CD4-positive, alpha-beta T cell treated with Interleukin-4 for 4 hours (primary cell): ENCODE measurements around the gene TUBB4B.
"Not testable (repeated sequence)": the region's sequence is repeated elsewhere in the genome, so short reads cannot be mapped to it uniquely, and the experiment has no call there.

ENCODE experiments used
- DNase-seq: peaks from one replicate; pipeline ENCODE4 v3.0.0-alpha.2; 2020

The TUBB4B gene

DNA sequence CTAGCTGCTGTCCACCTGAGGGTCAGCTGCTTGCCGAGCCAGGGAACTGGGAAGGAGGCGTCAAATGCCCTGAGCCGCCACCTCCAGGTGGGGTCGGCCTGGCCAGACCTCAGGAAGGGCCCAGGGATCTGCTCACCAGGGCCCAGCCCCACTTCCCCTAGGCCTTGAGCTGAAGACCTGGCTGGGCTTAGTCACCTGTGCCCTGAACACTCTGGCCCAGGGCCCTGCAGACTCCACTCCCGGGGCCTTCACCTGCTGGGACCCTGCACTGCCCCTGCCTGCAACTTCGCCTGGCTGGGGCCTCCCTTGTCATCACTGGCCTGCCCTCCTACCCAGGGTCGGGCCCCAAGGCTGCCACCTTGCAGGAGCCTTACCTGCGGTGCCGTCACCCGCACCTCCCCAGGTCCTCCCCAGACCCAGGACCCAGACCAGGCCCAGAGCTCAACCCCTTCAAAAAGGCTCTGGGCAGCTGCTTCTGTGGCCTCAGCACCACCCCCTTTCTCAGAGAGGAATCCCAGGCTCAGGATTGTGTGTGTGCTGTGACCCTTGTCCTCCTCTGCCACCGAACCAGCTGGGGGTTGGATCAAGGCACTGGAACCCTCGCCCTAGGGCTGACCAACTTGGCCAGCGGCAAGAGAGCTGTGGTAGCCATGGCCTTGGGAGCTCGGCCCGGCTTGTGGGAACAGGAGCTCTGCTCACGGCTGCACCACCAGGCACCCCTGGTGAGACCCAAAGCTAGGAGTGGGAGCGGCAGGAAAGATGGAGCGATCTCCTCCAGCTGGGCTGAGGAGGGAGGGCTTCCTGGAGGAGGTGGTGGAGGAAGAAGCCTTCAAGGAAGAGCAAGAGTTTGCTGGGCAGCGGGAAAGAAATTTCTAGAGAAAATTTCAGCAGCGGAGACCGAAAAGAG is 12.9 kb downstream of the TUBB4B start:
- no peak for DNase-seq

DNA sequence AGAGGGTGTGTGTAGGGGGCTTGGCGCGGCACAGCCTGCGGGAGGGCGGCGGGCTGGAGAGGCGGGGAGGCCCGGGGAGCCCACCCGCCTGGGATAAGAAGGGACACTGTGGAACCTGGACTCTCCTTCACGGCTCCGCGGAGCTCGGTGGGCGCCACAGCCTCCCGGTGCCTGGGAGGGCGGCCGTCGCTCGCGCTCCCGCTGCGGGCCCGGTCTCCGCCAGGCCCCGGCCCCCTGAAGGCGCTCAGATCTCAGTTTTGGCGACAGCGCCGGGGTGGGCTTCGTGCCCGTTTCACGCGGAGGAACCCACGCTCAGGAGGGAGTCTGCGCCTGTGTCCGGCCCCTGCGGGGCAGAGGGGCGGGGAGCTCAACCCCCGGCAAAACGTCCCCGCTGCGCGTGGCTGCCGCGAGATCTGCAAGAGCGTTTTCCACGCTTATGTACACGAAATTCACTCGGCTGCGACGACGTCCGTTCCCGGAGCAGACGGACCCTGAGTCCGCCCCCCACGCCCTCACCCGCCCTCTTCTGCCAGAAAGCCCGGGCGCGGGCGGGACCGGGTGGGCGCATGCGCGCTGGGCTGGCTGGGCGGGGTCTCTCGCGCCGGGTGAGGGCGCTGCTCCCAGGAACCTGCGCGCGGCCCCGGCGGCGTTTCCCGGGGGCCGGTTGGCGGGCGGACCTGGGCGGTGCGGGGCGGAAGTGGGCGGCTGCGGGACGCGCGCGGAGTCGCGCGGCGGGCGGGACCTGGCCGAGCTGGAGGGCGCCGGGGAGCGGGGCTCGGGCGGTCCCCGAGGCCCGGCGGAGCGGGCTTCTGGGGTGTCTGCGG is 13.7 kb downstream of the TUBB4B start, which contains the start of gene NELFB:
NELFB (plus strand) TSS at position 704 of the 824 bp plus-strand sequence.
- peak; percentile 91 for DNase-seq

DNA sequence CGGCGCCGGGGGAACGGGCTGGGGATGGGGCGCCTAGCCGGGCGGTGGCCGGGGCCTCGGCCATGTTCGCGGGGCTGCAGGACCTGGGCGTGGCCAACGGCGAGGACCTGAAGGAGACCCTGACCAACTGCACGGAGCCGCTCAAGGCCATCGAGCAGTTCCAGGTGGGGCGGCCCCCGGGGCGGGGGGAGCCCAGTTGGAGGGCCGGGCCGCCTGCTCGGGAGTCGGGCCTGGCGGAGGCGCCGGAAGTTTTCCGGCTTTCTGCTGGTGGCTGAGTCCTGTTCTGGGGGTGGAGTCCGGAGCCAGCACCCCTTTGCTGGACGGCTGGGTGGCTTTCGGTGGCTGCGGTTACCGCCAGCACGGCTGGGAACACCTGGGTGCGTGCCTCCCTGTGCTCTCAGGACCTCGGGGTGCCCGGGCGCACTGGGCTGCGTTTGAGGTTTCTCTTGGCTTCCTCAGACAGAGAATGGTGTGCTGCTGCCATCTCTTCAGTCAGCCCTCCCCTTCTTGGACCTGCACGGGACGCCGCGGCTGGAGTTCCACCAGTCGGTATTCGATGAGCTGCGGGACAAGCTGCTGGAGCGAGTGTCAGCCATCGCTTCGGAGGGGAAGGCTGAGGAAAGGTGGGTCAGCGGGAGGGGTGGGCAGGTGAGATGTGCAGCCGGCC is 14.5 kb downstream of the TUBB4B start:
- DNase-seq: peak; percentile 9

DNA sequence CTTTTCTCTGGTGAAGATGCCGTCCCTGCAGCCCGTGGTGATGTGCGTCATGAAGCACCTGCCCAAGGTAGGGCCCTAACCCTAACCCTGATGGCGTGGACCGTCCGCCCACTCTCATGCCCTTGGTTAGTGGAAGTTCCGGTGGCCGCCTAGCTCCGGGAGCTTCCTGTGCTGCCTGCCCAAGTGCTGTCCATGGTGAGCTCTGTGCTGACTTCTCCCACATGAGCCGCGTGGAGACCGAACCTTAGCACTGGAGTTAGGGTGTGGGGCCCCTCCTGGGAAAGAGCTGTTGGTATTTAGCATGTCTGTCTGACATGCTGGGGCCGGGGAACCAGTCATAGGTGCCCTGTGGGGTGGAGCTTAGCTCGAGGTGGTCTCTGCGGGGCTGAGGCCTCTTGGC is 15.3 kb downstream of the TUBB4B start:
- no peak for DNase-seq

DNA sequence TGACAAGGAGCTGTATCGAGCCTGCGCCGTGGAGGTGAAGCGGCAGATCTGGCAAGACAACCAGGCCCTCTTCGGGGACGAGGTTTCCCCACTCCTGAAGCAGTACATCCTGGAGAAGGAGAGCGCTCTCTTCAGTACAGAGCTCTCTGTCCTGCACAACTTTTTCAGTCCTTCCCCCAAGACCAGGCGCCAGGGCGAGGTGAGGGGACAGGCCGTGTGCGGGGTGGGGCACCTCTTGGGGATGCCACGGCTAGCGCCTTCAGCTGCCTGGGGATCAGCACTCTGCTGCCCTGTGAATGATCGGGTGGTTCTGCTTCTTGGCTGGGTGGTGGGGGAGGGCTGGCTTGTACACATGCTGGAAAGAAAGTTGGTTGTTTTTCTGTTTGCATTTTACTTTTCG is 15.8 kb downstream of the TUBB4B start:
- no peak for DNase-seq

DNA sequence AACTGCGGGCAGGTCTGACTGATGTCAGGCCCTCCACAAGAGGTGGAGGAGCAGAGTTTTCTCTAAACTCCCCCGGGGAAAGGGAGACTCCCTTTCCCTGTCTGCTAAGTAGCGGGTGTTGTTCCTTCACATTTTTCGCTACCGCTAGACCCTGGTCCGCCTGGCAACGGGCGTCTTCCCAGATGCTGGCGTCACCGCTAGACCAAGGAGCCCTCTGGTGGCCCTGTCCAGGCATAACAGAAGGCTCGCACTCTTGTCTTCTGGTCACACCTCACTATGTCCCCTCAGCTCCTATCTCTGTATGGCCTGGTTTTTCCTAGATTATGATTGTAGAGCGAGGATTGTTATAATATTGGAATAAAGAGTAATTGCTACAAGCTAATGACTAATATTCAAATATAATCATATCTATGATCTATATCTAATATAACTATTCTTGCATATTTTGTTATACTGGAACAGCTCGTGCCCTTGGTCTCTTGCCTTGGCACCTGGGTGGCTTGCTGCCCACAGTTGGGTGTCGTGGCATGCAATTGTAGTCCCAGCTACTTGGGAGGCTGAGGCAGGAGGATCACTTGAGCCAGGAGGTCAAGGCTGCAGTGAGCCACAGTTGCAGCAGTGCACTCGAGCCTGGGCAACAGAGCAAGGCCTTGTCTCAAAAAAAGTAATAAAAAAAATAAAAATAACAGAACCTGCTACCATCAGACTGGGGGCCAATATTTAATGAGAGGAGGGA is 21.3 kb downstream of the TUBB4B start:
- DNase-seq: not testable (repeated sequence)

DNA sequence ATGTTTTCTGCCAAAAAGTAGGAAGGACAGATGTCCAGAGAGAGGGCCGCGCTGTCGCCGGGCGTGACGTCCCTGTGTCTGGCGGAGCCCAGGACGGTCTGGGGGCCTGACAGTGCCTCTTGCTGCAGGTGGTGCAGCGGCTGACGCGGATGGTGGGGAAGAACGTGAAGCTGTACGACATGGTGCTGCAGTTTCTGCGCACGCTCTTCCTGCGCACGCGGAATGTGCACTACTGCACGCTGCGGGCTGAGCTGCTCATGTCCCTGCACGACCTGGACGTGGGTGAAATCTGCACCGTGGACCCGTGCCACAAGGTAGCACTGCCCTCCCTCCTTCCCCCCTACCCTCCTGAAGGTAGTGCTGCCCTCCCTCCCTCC is 21.8 kb downstream of the TUBB4B start:
- DNase-seq: no peak

DNA sequence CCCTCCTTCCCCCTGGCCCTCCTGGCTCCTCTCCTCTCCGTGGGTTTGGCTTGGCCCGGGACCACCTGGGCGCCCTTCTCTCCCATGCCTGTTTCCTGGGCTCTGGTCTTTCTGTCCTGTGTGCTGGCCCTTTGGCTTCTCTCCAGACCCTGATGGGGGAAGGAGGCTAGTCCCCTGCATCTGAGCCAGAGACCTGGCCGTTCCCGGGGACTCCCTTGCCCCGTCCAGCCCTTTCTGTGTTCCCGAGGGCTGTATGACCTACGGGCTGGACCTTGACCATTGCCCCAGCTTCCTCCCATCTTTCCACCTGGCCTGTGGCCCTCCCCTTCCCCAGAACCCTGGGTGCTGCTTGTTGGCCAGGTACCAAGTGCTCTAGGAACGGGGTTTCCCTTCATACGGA is 22.4 kb downstream of the TUBB4B start:
- no peak for DNase-seq

DNA sequence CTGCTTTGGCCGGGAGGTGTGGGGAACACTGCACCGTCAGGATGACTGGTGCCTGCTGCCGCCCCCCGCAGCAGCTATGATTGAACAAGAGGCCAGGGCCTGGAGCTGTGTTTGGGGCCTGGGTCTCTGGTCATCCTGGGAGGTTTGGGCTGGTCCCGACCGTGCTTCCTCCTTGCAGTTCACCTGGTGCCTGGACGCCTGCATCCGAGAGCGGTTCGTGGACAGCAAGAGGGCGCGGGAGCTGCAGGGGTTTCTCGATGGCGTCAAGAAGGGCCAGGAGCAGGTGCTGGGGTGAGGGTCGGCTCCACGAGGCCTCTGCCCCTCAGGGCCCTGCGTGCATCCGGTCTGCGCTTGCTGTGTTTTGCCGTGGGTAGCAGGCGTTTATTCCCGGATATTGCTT is 23.0 kb downstream of the TUBB4B start:
- DNase-seq: no peak

DNA sequence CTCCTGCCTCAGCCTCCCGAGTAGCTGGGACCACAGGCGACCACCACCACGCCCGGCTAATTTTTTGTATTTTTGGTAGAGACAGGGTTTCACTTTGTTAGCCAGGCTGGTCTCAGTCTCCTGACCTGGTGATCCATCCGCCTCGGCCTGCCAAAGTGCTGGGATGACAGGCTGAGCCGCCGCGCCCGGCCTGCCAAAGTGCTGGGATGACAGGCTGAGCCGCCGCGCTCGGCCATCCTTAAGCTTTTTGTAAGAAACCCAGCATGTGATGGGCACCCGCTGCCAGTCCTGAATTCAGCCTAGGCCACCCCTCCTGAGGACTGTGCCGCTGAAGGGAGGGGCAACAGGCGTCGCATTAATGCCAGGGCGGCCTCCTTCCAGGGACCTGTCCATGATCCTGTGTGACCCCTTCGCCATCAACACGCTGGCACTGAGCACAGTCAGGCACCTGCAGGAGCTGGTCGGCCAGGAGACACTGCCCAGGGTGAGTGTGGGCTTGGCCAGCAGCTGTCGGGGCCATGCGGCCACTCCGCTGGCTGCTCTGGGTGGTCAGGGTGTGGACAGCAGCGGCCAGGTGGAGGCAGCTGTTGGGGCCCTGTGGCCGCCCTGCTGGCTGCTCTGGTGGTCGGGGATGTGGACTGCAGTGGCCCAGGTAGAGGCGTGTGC is 24.5 kb downstream of the TUBB4B start:
- DNase-seq: no peak

DNA sequence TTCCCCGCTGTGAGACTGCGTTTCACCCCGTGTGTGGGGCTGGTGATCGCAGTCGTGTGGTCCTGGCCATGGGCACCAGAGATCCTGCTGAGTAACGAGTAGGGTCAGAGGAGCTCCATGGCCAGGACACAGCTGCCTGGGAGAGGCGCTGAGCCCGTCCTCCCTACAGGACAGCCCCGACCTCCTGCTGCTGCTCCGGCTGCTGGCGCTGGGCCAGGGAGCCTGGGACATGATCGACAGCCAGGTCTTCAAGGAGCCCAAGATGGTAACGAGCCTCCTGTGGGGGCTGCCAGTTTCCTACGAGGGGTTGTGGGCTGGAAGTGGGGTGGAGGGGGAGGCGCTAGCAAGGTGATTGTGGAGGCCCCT is 25.1 kb downstream of the TUBB4B start:
- no peak for DNase-seq

DNA sequence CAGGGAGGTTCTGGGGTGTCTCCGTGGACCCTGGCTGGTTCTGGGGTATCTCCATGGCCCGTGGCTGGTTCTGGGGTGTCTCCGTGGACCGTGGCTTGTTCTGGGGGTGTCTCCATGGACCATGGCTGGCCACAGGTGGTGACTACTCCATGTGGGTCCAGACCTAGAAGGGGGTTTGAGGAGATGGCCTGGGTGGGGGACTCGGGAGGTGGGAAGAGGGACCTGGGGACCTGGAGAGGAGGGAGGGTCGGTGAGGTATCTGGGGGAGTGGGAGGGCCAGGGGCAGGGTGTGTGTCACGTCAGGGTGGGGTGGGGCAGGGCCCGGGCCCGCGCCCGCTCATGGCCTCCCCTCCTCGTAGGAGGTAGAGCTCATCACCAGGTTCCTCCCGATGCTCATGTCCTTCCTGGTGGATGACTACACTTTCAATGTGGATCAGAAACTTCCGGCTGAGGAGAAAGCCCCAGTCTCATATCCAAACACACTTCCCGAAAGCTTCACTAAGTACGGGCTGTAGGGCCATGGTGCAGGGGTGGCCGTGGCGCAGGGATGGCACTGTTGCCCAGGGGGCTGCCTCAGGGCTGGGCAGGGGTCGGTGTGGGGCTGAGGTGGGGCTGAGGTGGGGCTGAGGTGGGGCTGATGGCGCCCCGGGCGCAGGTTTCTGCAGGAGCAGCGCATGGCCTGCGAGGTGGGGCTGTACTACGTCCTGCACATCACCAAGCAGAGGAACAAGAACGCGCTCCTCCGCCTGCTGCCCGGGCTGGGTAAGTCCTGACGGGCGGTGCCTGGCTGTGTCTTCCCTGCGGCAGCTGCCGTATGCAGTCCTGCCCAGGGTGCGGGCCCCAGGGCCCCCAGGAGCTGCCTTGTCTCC is 25.7 kb downstream of the TUBB4B start:
- DNase-seq: no peak

DNA sequence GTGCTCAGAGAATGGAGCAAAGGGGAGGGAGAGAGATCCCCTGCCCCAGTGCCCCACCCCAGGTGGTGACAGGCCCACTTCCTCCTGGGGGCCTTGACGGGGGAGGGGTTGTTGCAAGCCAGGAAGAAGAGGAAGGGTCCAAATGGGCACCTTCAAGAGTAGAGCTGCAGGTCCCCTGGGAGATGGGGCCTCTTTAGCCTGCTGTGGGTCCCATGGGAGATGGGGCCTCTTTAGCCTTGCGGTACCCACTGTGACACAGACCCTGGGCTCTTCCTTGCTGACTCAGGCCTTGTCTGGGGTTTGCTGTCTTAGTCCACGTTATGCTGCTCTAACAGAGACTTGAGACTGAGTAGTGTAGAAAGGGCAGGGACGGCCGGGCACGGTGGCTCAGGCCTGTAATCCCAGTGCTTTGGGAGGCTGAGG is 26.9 kb downstream of the TUBB4B start:
- DNase-seq: no peak

DNA sequence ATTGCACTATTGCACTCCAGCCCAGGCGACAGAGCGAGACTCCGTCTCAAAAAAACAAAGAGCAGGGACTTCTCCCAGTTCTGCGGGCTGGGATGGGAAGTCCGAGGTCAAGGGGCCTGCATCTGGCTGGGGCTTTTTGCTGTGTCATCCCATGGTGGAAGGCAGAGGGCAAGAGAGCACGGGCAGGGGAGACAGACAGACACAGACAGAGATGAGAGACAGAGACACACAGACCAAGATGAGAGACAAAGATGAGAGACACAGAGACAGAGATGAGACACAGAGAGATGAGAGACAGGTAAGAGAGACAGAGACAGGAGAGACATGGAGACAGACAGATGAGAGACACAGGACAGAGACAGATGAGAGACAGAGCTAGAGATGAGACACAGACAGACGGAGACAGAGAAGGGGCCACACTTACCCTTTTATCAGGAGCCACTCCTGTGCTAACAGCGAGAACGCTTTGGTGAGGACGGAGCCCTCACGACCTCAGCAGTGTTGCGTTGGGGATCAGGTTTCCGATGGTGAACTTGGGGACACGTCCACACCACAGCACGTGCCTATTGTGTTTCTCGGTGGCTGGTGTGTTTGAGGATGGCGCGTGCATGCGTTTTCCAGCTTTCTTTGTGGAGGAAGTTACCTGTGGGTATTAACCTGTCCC is 27.6 kb downstream of the TUBB4B start:
- no peak for DNase-seq

DNA sequence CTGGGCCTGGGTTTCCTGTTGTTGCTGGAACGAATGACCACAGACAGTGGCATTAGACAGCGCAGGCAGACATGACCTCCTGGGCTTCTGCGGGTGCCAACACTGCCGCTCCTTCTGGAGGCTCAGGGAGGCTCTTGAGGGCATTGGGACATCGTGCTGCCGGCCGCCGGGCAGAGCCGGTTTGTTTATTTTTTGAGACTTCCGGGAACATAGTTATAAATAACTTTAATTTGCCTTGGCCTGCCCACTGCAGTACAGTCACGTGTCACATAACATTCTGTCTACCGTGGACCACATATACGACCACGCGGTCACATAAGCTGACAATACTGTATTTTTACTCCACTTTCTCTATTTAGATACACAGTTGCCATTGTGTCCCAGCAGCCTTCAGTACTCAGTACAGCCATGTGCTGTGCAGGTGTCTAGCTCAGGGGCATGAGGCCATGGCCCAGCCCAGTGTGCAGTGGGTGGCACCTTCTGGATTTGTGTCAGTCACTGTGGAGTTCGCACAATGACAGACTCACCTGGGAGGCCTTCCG is 28.2 kb downstream of the TUBB4B start:
- no peak for DNase-seq

DNA sequence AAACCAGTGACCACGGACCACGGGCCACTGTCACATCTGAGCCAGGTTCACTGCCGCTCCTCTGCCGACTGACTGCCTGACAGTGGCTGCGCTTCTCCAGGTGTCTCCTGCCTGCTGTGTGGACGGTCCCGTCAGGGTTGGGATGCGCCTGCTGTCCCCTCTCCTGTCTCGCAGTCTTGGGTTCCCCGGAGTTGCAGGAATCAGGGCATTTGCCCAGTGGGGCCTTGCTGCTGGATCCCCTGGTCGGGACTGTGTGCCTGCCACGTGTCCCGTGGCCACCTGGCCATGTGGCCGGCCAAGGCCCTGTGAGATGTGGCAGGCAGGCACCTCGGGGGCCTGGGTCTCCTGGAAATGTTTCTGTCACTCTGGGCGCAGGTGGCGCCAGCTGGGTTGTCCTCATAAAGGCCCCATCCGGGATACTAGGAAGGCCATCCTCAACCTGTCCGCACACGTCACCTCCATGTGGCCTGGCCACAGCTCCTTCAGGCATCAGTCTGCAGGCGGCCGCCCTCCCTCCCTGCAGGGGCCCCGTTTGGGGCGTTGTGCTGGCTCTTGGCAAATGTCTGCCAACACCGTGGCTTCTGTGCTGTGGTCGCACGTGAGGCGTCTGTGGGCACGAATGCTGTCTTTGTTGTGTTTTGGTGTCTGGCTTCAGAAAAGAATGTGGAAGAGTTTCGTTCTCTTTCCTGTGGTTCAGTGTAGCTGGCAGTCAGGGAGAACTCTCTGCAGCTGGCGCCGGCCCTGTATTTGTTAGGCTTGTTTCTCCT is 30.0 kb downstream of the TUBB4B start:
- no peak for DNase-seq

DNA sequence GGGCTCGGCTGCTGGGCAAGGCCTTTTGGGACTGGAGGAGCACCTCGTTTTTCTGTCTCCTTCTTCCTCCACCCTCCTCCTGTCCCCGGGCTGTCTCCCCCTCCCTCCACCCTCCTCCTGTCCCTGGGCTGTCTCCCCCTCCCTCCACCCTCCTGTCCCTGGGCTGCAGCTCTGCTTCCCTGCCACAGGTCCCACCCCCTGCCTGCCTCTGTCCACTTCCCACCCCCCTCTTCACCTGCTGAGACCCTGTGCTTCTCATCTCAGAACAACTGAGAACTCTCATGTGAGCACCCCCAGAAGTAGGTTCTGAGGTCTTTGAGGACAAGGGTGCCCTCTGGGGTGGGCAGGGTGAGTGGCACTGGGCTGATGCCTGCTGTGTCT is 30.6 kb downstream of the TUBB4B start:
- no peak for DNase-seq

DNA sequence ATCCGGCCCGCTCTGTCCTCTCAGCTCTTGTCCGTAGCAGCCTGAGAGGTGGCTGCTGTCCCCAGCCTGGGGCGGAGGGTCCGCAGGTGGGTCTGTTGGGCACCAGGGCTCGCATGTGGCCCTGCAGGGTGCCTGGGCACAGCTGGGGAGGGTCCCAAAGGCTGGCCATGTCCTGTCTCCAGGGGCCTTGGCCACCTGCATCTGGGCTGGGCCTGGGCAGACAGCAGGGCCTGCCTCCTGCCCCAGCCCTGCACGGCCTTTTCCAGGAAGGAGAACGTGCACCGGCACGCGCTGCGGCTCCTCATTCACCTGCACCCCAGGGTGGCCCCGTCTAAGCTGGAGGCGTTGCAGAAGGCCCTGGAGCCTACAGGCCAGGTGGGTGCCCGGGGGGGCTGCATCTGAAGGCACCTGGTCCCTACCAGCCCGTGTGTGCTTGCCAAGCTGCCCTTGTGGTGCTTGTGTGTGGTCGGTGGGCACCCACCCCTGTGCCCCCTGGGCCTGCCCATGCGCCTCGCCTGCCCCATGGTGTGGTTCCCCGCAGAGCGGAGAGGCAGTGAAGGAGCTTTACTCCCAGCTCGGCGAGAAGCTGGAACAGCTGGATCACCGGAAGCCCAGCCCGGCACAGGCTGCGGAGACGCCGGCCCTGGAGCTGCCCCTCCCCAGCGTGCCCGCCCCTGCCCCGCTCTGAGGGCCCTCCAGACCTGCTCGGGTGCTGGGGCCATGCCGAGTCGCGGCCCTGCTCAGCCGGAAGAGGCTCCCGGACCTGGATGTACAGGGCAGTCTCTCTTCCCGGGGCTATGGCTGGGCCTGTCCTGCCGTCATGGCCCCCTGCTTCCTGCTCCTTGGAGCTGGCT is 31.4 kb downstream of the TUBB4B start:
- DNase-seq: no peak

DNA sequence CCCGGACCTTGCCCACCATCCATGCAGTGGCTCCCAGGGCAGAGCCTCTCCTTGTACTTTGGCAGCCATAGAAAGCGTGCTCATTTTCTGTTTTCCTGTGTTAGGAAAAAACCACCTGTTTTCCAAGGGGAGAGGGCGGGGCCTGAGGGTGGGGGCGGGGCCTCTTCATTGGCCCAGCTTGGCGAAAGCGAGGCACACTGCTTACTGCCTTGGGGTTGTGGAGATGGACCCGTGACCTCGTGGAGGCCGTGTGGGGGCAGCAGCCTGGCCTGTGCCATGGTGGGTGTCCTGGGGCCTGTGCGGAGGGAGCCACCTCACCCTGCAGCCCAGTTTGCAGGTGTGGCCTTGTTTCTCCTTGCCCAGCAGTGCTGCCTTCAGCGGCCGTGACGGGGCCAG is 32.0 kb downstream of the TUBB4B start:
- no peak for DNase-seq
